Ovary (tissue), 9 donors: ENCODE results near the gene ZNF329. TPM values are rescaled to one million over a fixed set of nuclear protein-coding genes. Genes with fewer than 3 reads are reported as not detected.

Experiments used
- DNase-seq, 5 donors: peaks; one replicate each; pipeline ENCODE4 v3.0.0-alpha.2; 2019 to 2020
- H3K27ac ChIP-seq, 2 donors: fragments of 200-600 bp; one replicate each; pipeline versions ENCODE4 v1.5.1 to v1.8.0; 2019 to 2022
- H3K27me3 ChIP-seq: fragments of 200-600 bp; one replicate; pipeline ENCODE4 v1.8.0; 2022
- H3K36me3 ChIP-seq: fragments of 200-600 bp; sonication (generic); one replicate; pipeline ENCODE4 v1.5.1; 2019
- H3K4me1 ChIP-seq: one replicate; pipeline ENCODE4 v1.8.1; 2013; ENCODE audit warnings: mild to moderate bottlenecking, moderate library complexity; ENCODE audit not compliant: insufficient read depth
- H3K4me3 ChIP-seq: fragments of 200-600 bp; sonication (generic); one replicate; pipeline ENCODE4 v1.5.1; 2017
- H3K9me3 ChIP-seq, 2 donors: fragments of 200-600 bp in 1 of 2; sonication (generic) in 1 of 2; one replicate each; pipeline versions ENCODE4 v1.5.1 to v1.8.1; 2013 to 2019; ENCODE audit warnings: mild to moderate bottlenecking in 1 of 2, moderate library complexity in 1 of 2
- CTCF ChIP-seq, 3 donors: fragments of 450-650 bp in 2 of 3; fragments of 200-600 bp in 1 of 3; IDR thresholded peaks; one replicate each; pipeline versions ENCODE4 v1.5.1 to v1.8.0; 2016 to 2022; ENCODE audit warnings: antibody characterized with exemption in 3 of 3, mild to moderate bottlenecking in 1 of 3
- EP300 ChIP-seq: sonication (generic); formaldehyde crosslinking; IDR thresholded peaks from one replicate; pipeline ENCODE4 v1.6.1; 2017; ENCODE audit warnings: antibody characterized with exemption
- POLR2A ChIP-seq: fragments of 450-650 bp; IDR thresholded peaks from one replicate; pipeline ENCODE4 v1.6.1; 2017; ENCODE audit warnings: antibody characterized with exemption, mild to moderate bottlenecking, moderate library complexity
- WGBS, 3 donors: extraction: QIAGEN DNeasy Blood & Tissue Kit in 1 of 3; methylation state at CpG; one replicate each; pipeline versions ENCODE4 v1.1.5 to v1.1.7; 2013 to 2017; 5-methylcytosine and 5-hydroxymethylcytosine counted together
- intact Hi-C, 4 donors: fragments of 100-400 bp; cut with DNase I; formaldehyde crosslinking; loops; one replicate each; pipeline versions ENCODE4 v1.11.0 to v1.15.1; 2022 to 2023
- polyA plus RNA-seq, 2 donors: library from polyadenylated mRNA; stranded (reverse); fragments of 200-250 nt in 1 of 2; fragments of 350-450 nt in 1 of 2; fragmentation: Illumina TruSeq in 1 of 2; extraction: RNeasy Lipid Tissue Mini Kit (QIAGEN cat#74804) in 1 of 2; gene quantifications; one replicate each; pipeline ENCODE4 v1.2.3, GENCODE V29; 2013 to 2014
- total RNA-seq, 7 donors: library from RNA; depleted of rRNA in 2 of 7; stranded (reverse); fragments of >200 nt in 2 of 7; fragmentation: NEBNext Ultra II Directional in 3 of 7; extraction: Animal tissue kit (Norgen Biotek cat#: 25700) in 3 of 7; gene quantifications; one replicate each; pipeline versions ENCODE4 v1.1.0 to v1.2.4, GENCODE V29; 2016 to 2023
- donor health status: DM: no; HTN: no; CAD: no; lungs with moderate emphysema.
- donor health status: DM: no; HTN: no; CAD: no.
- donor health status: Bipolar disorder and iron deficiency.
- donor health status: DM: yes; HTN: yes; CAD: no.
- donor health status: DM: no; HTN: no; CAD: no.
- donor health status: DM: yes; HTN: yes; CAD: no.

The ZNF329 gene
- total and polyA plus RNA-seq, 9 donors = 5.6 to 16.9 (median 13.5) TPM

GRCh38 chr19:58084596-58085347 lies 65.8 kb downstream of the ZNF329 start:
- intact Hi-C loops = loop anchor here in 1 of 4 donors (5.0 kb wide), 1 partner anchor 92 kb away; no protein-coding TSS in a partner anchor
- no peaks in the 10 kb centered on the region for H3K4me1 ChIP-seq
- no peak overlapping the region for H3K4me3 ChIP-seq
- peaks cover 8% of the 10 kb centered on the region for H3K36me3 ChIP-seq
- peak in 1 of 5 donors; percentile 22 for DNase-seq
- TF ChIP-seq EP300 = no peak
- no peak for TF ChIP-seq CTCF (IDR thresholded peaks at IDR 0.05)
- TF ChIP-seq POLR2A = no peak
- H3K27me3 ChIP-seq = no peaks in the 10 kb centered on the region
- no peak overlapping the region for H3K27ac ChIP-seq
- WGBS, 3 donors = 97 to 99% (median 98%) methylated on average over 65 to 69 of the region's 69 CpGs
- peaks cover 3 to 72% of the 10 kb centered on the region in 2 donors for H3K9me3 ChIP-seq

- intact Hi-C loops = no loop called here
- WGBS, 3 donors = 97 to 100% (median 97%) methylated on average over 3 of the region's 3 CpGs
- H3K4me1 ChIP-seq = no peaks in the 10 kb centered on the region
- peaks cover 8% of the 10 kb centered on the region for H3K36me3 ChIP-seq
- no peak overlapping the region for H3K27ac ChIP-seq
- no peak for DNase-seq
- no peak overlapping the region for H3K4me3 ChIP-seq
- H3K9me3 ChIP-seq = peaks cover 3 to 64% of the 10 kb centered on the region in 2 donors
- no peak for TF ChIP-seq POLR2A
- no peak for TF ChIP-seq EP300
- no peak for TF ChIP-seq CTCF (IDR thresholded peaks at IDR 0.05)
- H3K27me3 ChIP-seq = no peaks in the 10 kb centered on the region
Measured at GRCh38 chr19:58083021-58083420, 67.6 kb downstream of the ZNF329 start.

GRCh38 chr19:58079792-58080191 lies 70.8 kb downstream of the ZNF329 start:
- no peak for DNase-seq
- Histone ChIP-seq H3K4me3 (no peak overlapping the region), H3K27ac (no peak overlapping the region), H3K36me3 (peaks cover 5% of the 10 kb centered on the region), H3K9me3 (peaks cover 3 to 53% of the 10 kb centered on the region in 2 donors), H3K27me3 (no peaks in the 10 kb centered on the region), H3K4me1 (no peaks in the 10 kb centered on the region)
- intact Hi-C loops = no loop called here
- TF ChIP-seq CTCF (IDR thresholded peaks at IDR 0.05) (no peak), EP300 (no peak), POLR2A (no peak)
- WGBS, 3 donors = 91 to 94% (median 93%) methylated on average over 10 of the region's 10 CpGs

Other genes with a start within 250 kb of the ZNF329 start
- 10 to 100 TPM in 6 of 7 donors, 1 to 10 TPM in 1; 9.5 to 22.6 (median 20.4) TPM for gene ZNF417, start 234.2 kb downstream of the ZNF329 start, total RNA-seq
- gene ZNF417, start 234.2 kb downstream of the ZNF329 start, polyA plus RNA-seq = 10 to 100 TPM in 1 of 2 donors, 1 to 10 TPM in 1; 7.6 to 13.8 TPM
- 10 to 100 TPM in 4 of 7 donors, 1 to 10 TPM in 3; 4.4 to 13.6 (median 10.5) TPM for gene ZNF418, start 215.4 kb downstream of the ZNF329 start, total RNA-seq
- gene ZNF418, start 215.4 kb downstream of the ZNF329 start, polyA plus RNA-seq = 1 to 10 TPM; 3.4 to 4.8 TPM
- gene ZNF256, start 203.1 kb downstream of the ZNF329 start, total RNA-seq = 10 to 100 TPM in 4 of 7 donors, 1 to 10 TPM in 3; 2.8 to 13.1 (median 11.6) TPM
- 1 to 10 TPM; 5.9 to 7.7 TPM for gene ZNF256, start 203.1 kb downstream of the ZNF329 start, polyA plus RNA-seq
- 1 to 10 TPM in 5 of 7 donors, under 1 TPM in 2; 0.36 to 2.4 (median 1.4) TPM for gene C19orf18, start 176.3 kb downstream of the ZNF329 start, total RNA-seq
- 1 to 10 TPM in 1 of 2 donors, under 1 TPM in 1; 0.62 to 1.3 TPM for gene C19orf18, start 176.3 kb downstream of the ZNF329 start, polyA plus RNA-seq
- 10 to 100 TPM; 13.4 to 38.1 (median 28.0) TPM for gene ZNF606, start 148.0 kb downstream of the ZNF329 start, total RNA-seq
- gene ZNF606, start 148.0 kb downstream of the ZNF329 start, polyA plus RNA-seq = 10 to 100 TPM in 1 of 2 donors, 1 to 10 TPM in 1; 7.3 to 14.5 TPM
- gene ZSCAN1, start 116.8 kb downstream of the ZNF329 start, total RNA-seq = 1 to 10 TPM in 1 of 7 donors, under 1 TPM in 4, not detected in 2; 0.54 to 2.6 (median 0.78) TPM
- under 1 TPM in 1 of 2 donors, not detected in 1; 0.38 TPM for gene ZSCAN1, start 116.8 kb downstream of the ZNF329 start, polyA plus RNA-seq
- gene ZNF135, start 91.5 kb downstream of the ZNF329 start, total RNA-seq = 10 to 100 TPM in 6 of 7 donors, 1 to 10 TPM in 1; 9.0 to 17.5 (median 15.7) TPM
- gene ZNF135, start 91.5 kb downstream of the ZNF329 start, polyA plus RNA-seq = 10 to 100 TPM; 11.4 to 12.0 TPM
- 100 to 1,000 TPM in 5 of 7 donors, 10 to 100 TPM in 2; 95.9 to 144 (median 119) TPM for gene ZSCAN18, start 52.6 kb downstream of the ZNF329 start, total RNA-seq
- gene ZSCAN18, start 52.6 kb downstream of the ZNF329 start, polyA plus RNA-seq = 10 to 100 TPM; 32.1 to 93.3 TPM
- 10 to 100 TPM; 26.1 to 61.5 (median 45.3) TPM for gene ZNF274, start 32.3 kb upstream of the ZNF329 start, total RNA-seq
- 10 to 100 TPM; 20.4 to 22.4 TPM for gene ZNF274, start 32.3 kb upstream of the ZNF329 start, polyA plus RNA-seq
- 10 to 100 TPM; 20.8 to 39.8 (median 37.5) TPM for gene ZNF544, start 78.1 kb upstream of the ZNF329 start, total RNA-seq
- gene ZNF544, start 78.1 kb upstream of the ZNF329 start, polyA plus RNA-seq = 10 to 100 TPM; 16.8 to 18.3 TPM
- gene ZNF8, start 128.2 kb upstream of the ZNF329 start, total RNA-seq = 10 to 100 TPM in 1 of 7 donors, 1 to 10 TPM in 6; 4.8 to 10.6 (median 8.0) TPM
- 1 to 10 TPM; 2.7 to 4.2 TPM for gene ZNF8, start 128.2 kb upstream of the ZNF329 start, polyA plus RNA-seq
- gene ERVK3-1, start 154.6 kb upstream of the ZNF329 start, total RNA-seq = 10 to 100 TPM; 26.9 to 37.6 (median 29.9) TPM
- 10 to 100 TPM; 27.4 to 52.5 TPM for gene ERVK3-1, start 154.6 kb upstream of the ZNF329 start, polyA plus RNA-seq
- 1 to 10 TPM; 2.2 to 6.1 (median 4.5) TPM for gene ZSCAN22, start 176.2 kb upstream of the ZNF329 start, total RNA-seq
- 1 to 10 TPM; 1.1 to 2.3 TPM for gene ZSCAN22, start 176.2 kb upstream of the ZNF329 start, polyA plus RNA-seq
- 10 to 100 TPM in 2 of 7 donors, 1 to 10 TPM in 5; 2.6 to 32.4 (median 4.8) TPM for gene A1BG, start 202.7 kb upstream of the ZNF329 start, total RNA-seq
- 10 to 100 TPM in 1 of 2 donors, under 1 TPM in 1; 0.38 to 11.8 TPM for gene A1BG, start 202.7 kb upstream of the ZNF329 start, polyA plus RNA-seq
- 1 to 10 TPM; 2.5 to 6.5 (median 3.4) TPM for gene ZNF497, start 212.0 kb upstream of the ZNF329 start, total RNA-seq
- 1 to 10 TPM in 1 of 2 donors, under 1 TPM in 1; 0.30 to 2.2 TPM for gene ZNF497, start 212.0 kb upstream of the ZNF329 start, polyA plus RNA-seq
- gene ZNF837, start 230.2 kb upstream of the ZNF329 start, total RNA-seq = 1 to 10 TPM; 1.4 to 3.2 (median 2.7) TPM
- 1 to 10 TPM in 1 of 2 donors, not detected in 1; 2.3 TPM for gene ZNF837, start 230.2 kb upstream of the ZNF329 start, polyA plus RNA-seq
- 1,000 to 10,000 TPM; 1,875 to 5,180 (median 2,346) TPM for gene RPS5, start 236.5 kb upstream of the ZNF329 start, total RNA-seq
- gene RPS5, start 236.5 kb upstream of the ZNF329 start, polyA plus RNA-seq = 1,000 to 10,000 TPM in 1 of 2 donors, 100 to 1,000 TPM in 1; 715 to 3,775 TPM
- gene RNF225, start 244.9 kb upstream of the ZNF329 start, total RNA-seq = not detected
- gene RNF225, start 244.9 kb upstream of the ZNF329 start, polyA plus RNA-seq = not detected